SK-N-SH treated with all-trans-retinoic acid at 6 μM for 48 hours (cell line): Measurements from ENCODE around the gene GABBR1.

Experiments
- ARNTL ChIP-seq: fragments of 450-650 bp; formaldehyde crosslinking; IDR thresholded peaks from 2 replicates; pipeline ENCODE4 v1.5.0; 2020; ENCODE audit warnings: low read depth, mild to moderate bottlenecking, moderate library complexity, borderline replicate concordance
- RARB ChIP-seq: fragments of 250-450 bp; sonication (Bioruptor Pico); IDR thresholded peaks from 2 replicates; pipeline ENCODE4 v1.8.0; 2021; ENCODE audit warnings: mild to moderate bottlenecking, moderate library complexity
- SNAI2 ChIP-seq: fragments of 250-450 bp; sonication (Bioruptor Pico); IDR thresholded peaks from 2 replicates; pipeline ENCODE4 v1.5.0; 2020; ENCODE audit warnings: mild to moderate bottlenecking, moderate library complexity
- ZFP3 ChIP-seq: fragments of 250-450 bp; sonication (Bioruptor Pico); IDR thresholded peaks from 2 replicates; pipeline ENCODE4 v1.5.0; 2020; ENCODE audit warnings: mild to moderate bottlenecking, moderate library complexity

GRCh38 chr6:29637247-29637646, 4.3 kb upstream of the GABBR1 start:
- TF ChIP-seq ZFP3 (CRISPR knock-in tag): no peak
- no peak for TF ChIP-seq RARB (CRISPR knock-in tag)
- TF ChIP-seq SNAI2 (CRISPR knock-in tag): no peak
- TF ChIP-seq ARNTL (CRISPR knock-in tag): no peak
